ENCODE data around the gene ARID5B. TPM values are rescaled to one million over a fixed set of nuclear protein-coding genes. Genes with fewer than 3 reads are reported as not detected.

Gene ARID5B
- total RNA-seq, 4 donors from 2014 or later = 10.5 to 167 (median 29.4) TPM

GRCh38 chr10:62103857-62104256 lies 202.4 kb downstream of the ARID5B start:
- no peak for DNase-seq
- TF ChIP-seq CTCF (IDR thresholded peaks at IDR 0.05) (no peak), POLR2A (IDR thresholded peaks at IDR 0.05) (no peak)
- Histone ChIP-seq H3K9me3 (no peaks in the 10 kb centered on the region), H3K4me1 (peaks cover 0 to under 1% (median 0%) of the 10 kb centered on the region in 4 donors), H3K27ac (no peak overlapping the region), H3K36me3 (no peaks in the 10 kb centered on the region), H3K4me3 (no peak overlapping the region), H3K27me3 (no peaks in the 10 kb centered on the region)

- H3K4me1 ChIP-seq = peaks cover 0 to 9% (median 5%) of the 10 kb centered on the region in 4 donors
- TF ChIP-seq CTCF (IDR thresholded peaks at IDR 0.05) (no peak), POLR2A (IDR thresholded peaks at IDR 0.05) (no peak)
- no peak for DNase-seq
These were observed 205.5 kb downstream of the ARID5B start for GRCh38 chr10:62106929-62107519.

GRCh38 chr10:62108759-62109586 lies 207.5 kb downstream of the ARID5B start:
- Histone ChIP-seq H3K27ac (no peak overlapping the region), H3K36me3 (no peaks in the 10 kb centered on the region), H3K4me1 (peaks cover 0 to 9% (median 5%) of the 10 kb centered on the region in 4 donors), H3K4me3 (no peak overlapping the region), H3K27me3 (no peaks in the 10 kb centered on the region), H3K9me3 (no peaks in the 10 kb centered on the region)
- DNase-seq = no peak
- TF ChIP-seq CTCF (IDR thresholded peaks at IDR 0.05) = no peak
- TF ChIP-seq POLR2A (IDR thresholded peaks at IDR 0.05) = no peak

More at GRCh38 chr10:62106929-62107519, 205.5 kb downstream of the ARID5B start:
- no peaks in the 10 kb centered on the region for H3K36me3 ChIP-seq
- no peak overlapping the region for H3K27ac ChIP-seq
- H3K27me3 ChIP-seq = no peaks in the 10 kb centered on the region
- no peak overlapping the region for H3K4me3 ChIP-seq
- H3K9me3 ChIP-seq = no peaks in the 10 kb centered on the region

- no peak for TF ChIP-seq CTCF (IDR thresholded peaks at IDR 0.05)
- TF ChIP-seq POLR2A (IDR thresholded peaks at IDR 0.05) = no peak
- no peaks in the 10 kb centered on the region for H3K9me3 ChIP-seq
- H3K36me3 ChIP-seq = no peaks in the 10 kb centered on the region
- H3K4me3 ChIP-seq = no peak overlapping the region
- peaks cover 0 to 9% (median 5%) of the 10 kb centered on the region in 4 donors for H3K4me1 ChIP-seq
- no peaks in the 10 kb centered on the region for H3K27me3 ChIP-seq
- H3K27ac ChIP-seq = no peak overlapping the region
- no peak for DNase-seq
These were observed 208.2 kb downstream of the ARID5B start for GRCh38 chr10:62109587-62110293.

- Histone ChIP-seq H3K4me3 (no peak overlapping the region), H3K9me3 (no peaks in the 10 kb centered on the region), H3K36me3 (no peaks in the 10 kb centered on the region), H3K4me1 (peaks cover 0 to 9% (median 5%) of the 10 kb centered on the region in 4 donors), H3K27ac (no peak overlapping the region), H3K27me3 (no peaks in the 10 kb centered on the region)
- no peak for TF ChIP-seq CTCF (IDR thresholded peaks at IDR 0.05)
- no peak for TF ChIP-seq POLR2A (IDR thresholded peaks at IDR 0.05)
- DNase-seq = no peak
These were observed 210.8 kb downstream of the ARID5B start for GRCh38 chr10:62112300-62112699.

All from Peyer's patch (tissue), 4 donors.